ENCODE data around the gene SHISA9.
A peak's percentile ranks its signal among the peaks of the same experiment; 100 is the strongest.

The SHISA9 gene

GRCh38 chr16:12959072-12959471, 57.7 kb downstream of the SHISA9 start:
- no peak for DNase-seq

DNA sequence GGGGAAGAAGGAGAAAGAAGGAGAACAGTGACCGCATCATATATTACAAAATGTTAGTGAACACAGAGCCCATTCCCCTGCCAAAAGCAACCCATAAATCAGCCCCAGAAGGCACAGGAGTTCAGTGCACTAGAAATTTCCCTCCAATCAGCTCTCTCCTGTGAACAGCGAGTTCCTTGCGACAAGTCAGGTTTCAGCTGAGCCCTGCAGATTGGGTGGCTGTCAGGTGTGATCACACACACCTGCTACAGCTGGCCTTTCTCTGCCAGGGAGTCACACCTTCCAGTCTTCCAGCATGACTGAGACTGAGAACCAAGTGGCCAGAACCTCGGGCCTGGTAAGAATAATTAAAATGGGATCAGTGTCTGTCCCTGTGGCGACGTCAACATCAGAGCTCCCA, 60.2 kb downstream of the SHISA9 start:
- no peak for DNase-seq

DNA sequence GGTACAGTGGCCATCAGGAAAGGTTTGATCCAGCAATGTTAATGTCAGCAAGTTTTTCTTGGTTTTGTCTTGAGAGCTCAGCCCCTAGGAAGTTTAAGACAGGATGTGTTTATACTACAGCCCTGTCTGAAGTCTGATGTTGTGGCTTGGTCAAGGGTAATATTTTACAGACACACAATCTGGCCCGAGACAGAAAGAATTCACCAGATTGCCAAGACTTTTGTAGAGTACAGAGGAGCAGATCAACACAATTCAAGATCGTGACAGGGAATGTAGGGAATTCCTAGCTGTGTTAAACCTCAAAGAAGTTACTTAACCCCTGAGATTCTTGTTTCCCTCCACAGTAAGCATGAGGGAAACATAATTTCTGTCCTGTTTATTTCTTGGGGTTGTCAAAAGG, 63.1 kb downstream of the SHISA9 start:
- no peak for DNase-seq

DNA sequence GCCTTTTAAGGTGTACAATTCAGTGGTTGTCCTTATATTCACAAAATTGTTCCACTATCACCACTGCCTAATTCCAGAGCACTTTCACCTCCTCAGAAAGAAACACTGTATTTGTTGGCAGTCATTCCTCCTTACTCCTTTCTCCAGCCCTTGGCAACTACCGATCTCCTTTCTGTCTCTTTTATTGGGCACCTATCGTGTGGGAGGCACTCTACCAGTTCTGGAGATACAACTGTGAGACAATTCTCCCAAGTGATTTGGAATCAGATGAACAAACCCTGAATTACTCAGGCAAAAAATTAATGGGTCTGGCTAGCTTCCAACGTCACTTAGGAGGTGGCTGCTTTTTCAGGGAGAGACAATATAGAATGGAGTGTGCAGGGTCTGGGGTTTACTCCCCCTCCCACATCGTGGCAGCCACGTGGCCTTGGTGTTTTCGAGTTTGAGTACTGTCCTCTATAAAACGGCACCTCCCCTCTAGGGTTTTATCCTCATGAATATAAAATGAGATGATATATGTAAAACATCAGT, 63.9 kb downstream of the SHISA9 start:
- DNase-seq = no peak

DNA sequence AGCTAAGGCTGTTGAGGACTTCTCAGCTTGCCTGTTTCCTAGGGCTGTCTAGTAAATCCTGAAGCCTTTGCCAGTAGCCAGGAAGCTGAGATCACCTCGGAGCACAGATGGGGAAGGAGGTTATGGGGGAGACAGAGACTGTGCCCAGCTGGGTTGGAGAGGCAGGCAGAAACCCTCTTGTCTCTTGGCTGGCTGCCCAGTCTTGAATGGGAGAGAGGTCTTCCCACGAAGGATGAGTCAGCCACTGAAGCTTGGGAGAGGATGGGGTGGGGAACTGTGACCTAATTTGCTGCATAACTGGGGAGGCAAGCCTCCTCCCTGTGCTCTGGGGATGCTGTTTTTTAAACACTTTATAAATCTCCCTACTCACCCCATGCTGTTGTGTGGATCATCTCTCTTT, 69.8 kb downstream of the SHISA9 start:
- peak; percentile 57 for DNase-seq

- no peak for DNase-seq
Observed at GRCh38 chr16:12972246-12972645, 70.8 kb downstream of the SHISA9 start.

DNA sequence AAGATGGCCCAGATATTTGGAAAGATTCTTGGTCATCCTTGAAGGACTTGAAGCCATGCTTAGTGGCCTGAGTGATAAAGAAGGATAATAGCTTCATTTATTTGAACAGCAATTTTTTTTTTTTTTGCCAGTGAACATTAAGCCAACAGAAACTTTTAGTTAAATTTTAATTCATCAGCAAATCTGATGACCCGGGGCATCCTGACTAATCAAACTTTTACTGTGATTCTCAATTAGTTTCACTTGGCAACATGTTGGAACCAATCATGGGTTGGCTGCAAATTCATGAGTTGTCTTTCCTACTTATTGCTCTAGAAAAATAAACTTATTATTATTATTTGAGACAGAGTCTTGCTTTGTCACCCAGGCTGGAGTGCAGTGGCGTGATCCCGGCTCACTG, 74.4 kb downstream of the SHISA9 start:
- DNase-seq = no peak

GRCh38 chr16:12976496-12976895, 75.1 kb downstream of the SHISA9 start:
- no peak for DNase-seq

DNA sequence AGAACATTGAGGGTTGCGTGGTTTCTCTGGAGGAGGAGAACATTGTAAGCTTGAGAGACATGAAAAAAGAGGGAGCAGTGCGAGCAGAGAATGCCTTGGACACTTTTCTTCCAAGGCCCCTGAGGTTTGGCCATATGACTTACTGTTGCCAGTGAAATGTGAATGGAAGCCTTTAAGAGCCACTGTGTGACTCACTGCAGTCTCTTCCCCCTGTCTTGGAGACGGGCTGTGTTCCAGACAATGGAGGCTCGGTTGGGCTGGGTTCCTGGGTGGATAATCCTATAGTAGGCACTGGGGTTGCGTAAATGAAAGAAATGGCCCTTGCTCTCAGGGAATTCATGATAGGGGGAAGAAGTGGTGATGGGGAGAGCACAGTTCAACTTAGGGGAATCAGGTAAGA, 75.5 kb downstream of the SHISA9 start:
- DNase-seq = no peak

GRCh38 chr16:12985516-12985915, 84.1 kb downstream of the SHISA9 start:
- DNase-seq = no peak

- peak; percentile 27 for DNase-seq
Observed at GRCh38 chr16:12988071-12988470, 86.7 kb downstream of the SHISA9 start.

DNA sequence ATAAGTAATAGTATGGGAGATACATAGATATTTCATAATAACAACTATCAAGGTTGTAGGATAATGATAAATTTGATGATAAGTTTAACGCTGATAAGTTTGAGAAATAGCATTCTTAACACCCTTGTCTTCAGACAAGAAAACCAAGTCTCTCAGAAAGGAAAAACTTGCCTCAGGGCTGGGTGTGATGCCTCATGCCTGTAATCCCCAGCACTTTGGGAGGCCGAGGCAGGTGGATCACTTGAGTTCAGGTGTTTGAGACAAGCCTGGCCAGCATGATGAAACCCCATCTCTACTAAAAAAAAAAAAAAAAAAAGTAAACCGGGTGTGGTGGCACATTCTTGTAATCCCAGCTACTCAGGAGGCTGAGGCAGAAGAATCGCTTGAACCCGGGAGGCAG, 90.7 kb downstream of the SHISA9 start:
- no peak for DNase-seq

GRCh38 chr16:12994402-12994801, 93.0 kb downstream of the SHISA9 start:
- no peak for DNase-seq

DNA sequence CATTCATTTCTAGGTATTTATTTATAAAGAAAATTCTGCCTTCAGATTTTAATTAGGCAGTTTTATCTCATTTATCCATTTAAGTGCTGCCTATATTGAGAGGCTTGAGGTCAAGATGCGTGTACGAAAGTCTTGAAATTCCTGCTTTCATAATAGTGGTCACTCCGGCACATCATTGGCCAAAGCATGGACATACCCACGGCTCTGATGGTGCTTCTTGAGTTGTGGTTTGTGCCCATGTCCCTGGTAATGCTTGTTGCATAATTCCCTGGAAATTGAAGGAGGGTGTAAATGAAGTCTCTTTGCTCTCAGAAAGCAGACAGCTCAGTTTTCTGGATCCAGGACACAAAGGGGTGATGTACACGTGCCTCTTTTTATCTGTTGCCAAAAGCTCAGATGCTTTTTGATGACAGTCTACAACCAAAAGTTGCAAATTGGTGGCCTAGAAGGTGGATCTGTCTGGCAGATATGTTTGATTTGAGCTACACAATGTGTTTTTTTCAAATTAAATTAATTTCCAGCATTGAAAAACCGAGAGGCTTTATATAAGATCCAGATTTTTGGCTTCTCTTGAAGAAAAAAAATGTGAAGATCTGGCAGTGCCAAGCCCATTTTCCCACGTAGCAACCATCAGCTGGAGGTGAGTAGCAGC, 94.4 kb downstream of the SHISA9 start:
- no peak for DNase-seq

- DNase-seq = no peak
Observed at GRCh38 chr16:12998361-12999085, 97.1 kb downstream of the SHISA9 start.

GRCh38 chr16:12999368-12999767, 98.0 kb downstream of the SHISA9 start:
- no peak for DNase-seq

GRCh38 chr16:13005721-13006247, 104.4 kb downstream of the SHISA9 start:
- peak; percentile 39 for DNase-seq

DNA sequence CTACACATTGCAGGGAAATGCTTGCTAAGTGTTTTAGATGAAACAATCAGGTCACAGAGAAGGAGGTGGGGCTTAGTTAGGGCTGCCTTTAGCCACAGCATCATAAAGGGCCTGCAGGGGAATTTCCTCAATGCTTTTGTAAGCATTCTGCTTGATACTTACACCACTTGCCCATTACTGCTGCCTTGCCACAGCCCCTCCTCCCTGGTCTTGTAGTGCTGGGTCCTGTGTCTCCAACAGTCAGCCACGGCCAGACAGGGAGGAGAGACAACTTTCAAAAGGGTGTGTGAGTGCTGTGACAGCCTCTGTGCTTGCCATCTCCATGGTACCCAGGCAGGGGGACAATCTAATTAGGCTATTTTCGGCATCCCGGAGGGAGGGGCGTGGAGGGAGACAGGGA, 111.2 kb downstream of the SHISA9 start:
- DNase-seq = no peak

DNA sequence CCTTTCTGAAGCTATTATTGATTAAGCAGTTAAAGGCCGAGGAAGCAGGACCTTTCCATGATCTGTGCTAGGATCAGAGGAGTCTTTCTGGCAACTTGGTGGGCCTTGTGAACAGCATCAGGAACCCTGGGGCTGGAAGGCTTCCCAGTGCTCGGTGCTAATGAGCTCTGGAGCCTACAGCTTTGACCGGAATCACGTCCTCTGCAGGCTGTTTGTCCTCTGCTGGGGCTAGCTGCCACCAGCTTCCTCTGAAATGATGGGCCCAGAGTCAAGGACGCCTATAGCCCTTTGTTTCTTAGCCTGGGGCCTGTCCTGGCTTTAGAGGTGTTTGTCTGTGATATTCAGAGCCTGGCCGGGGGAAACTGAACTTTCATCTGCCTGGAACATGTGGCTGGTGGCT, 111.6 kb downstream of the SHISA9 start:
- DNase-seq = peak; percentile 41

GRCh38 chr16:13014476-13014875, 113.1 kb downstream of the SHISA9 start:
- DNase-seq = no peak

DNA sequence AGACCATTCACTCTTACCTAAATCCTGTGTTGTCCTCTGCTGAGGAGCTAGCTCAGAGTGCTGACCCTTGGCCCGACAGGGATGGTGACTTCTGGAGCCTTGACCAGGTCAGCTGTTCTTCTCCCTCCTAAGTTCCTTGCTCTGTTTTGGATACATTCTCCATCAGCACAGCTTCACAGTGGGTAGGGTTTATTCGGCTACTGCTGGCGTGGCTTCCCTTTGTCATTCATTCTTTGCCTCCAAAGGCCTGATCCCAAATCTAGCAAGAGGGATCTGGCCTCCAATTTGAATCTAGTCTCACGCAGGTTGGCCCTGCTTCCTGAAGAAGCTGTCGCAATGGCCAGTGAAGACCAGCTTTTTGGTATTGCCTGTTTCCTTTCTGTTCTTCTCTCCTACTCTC, 116.6 kb downstream of the SHISA9 start:
- no peak for DNase-seq

- DNase-seq = no peak
Observed at GRCh38 chr16:13021996-13022395, 120.6 kb downstream of the SHISA9 start.

GRCh38 chr16:13029786-13030185, 128.4 kb downstream of the SHISA9 start:
- DNase-seq = no peak

GRCh38 chr16:13030769-13031168, 129.4 kb downstream of the SHISA9 start:
- DNase-seq = no peak

Data from retina (tissue), 1 donor.